ENCODE data around the gene SDS. TPM values are rescaled to one million over a fixed set of nuclear protein-coding genes. Genes with fewer than 3 reads are reported as not detected.

Gene SDS
- total and polyA plus RNA-seq, 2 of the 13 experiments (the other 11 are each of a cell fraction or from before 2014, with no cell fraction given): not detected

DNA sequence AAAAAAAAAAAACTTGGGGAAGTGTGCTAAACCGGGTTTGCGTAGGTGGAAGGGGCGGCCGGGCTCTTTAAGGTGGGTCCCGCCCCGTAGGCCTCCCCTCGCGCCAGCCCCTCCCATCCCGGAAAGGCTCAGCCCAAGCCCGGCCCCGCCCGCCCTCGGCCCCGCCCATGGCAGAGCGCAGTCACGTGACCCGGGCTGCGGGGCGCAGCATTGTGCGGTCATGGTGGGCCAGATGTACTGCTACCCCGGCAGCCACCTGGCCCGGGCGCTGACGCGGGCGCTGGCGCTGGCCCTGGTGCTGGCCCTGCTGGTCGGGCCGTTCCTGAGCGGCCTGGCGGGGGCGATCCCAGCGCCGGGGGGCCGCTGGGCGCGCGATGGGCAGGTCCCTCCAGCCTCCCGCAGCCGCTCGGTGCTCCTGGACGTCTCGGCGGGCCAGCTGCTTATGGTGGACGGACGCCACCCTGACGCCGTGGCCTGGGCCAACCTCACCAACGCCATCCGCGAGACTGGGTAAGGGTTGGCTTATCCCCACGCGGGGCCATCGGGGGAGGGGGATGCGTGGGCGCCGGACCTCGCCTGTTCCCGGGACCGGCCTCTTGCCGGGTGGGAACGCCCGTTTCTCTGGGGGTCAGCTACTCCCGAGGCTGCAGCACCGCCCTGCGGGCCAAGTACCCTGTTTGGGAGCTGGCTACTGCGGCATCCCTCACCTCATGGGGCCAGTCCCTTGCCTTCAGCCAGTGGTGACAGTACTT lies 45.1 kb downstream of the SDS start, which contains the start of gene PLBD2 (continued):
- TF ChIP-seq, protein P1, sequence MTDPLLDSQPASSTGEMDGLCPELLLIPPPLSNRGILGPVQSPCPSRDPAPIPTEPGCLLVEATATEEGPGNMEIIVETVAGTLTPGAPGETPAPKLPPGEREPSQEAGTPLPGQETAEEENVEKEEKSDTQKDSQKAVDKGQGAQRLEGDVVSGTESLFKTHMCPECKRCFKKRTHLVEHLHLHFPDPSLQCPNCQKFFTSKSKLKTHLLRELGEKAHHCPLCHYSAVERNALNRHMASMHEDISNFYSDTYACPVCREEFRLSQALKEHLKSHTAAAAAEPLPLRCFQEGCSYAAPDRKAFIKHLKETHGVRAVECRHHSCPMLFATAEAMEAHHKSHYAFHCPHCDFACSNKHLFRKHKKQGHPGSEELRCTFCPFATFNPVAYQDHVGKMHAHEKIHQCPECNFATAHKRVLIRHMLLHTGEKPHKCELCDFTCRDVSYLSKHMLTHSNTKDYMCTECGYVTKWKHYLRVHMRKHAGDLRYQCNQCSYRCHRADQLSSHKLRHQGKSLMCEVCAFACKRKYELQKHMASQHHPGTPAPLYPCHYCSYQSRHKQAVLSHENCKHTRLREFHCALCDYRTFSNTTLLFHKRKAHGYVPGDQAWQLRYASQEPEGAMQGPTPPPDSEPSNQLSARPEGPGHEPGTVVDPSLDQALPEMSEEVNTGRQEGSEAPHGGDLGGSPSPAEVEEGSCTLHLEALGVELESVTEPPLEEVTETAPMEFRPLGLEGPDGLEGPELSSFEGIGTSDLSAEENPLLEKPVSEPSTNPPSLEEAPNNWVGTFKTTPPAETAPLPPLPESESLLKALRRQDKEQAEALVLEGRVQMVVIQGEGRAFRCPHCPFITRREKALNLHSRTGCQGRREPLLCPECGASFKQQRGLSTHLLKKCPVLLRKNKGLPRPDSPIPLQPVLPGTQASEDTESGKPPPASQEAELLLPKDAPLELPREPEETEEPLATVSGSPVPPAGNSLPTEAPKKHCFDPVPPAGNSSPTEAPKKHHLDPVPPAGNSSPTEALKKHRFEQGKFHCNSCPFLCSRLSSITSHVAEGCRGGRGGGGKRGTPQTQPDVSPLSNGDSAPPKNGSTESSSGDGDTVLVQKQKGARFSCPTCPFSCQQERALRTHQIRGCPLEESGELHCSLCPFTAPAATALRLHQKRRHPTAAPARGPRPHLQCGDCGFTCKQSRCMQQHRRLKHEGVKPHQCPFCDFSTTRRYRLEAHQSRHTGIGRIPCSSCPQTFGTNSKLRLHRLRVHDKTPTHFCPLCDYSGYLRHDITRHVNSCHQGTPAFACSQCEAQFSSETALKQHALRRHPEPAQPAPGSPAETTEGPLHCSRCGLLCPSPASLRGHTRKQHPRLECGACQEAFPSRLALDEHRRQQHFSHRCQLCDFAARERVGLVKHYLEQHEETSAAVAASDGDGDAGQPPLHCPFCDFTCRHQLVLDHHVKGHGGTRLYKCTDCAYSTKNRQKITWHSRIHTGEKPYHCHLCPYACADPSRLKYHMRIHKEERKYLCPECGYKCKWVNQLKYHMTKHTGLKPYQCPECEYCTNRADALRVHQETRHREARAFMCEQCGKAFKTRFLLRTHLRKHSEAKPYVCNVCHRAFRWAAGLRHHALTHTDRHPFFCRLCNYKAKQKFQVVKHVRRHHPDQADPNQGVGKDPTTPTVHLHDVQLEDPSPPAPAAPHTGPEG (CRISPR knock-in tag; IDR thresholded peaks at IDR 0.05): no peak; the same call in 1 of the 2 replicates
- no peak for TF ChIP-seq ZNF737 (CRISPR knock-in tag; IDR thresholded peaks at IDR 0.05; ENCODE audit: borderline replicate concordance)
- no peak for TF ChIP-seq RNF2 (conservative IDR thresholded peaks at IDR 0.05; ENCODE audit: low read depth)
- no peak for TF ChIP-seq ZNF124 (CRISPR knock-in tag; IDR thresholded peaks at IDR 0.05)
- TF ChIP-seq, protein P2, sequence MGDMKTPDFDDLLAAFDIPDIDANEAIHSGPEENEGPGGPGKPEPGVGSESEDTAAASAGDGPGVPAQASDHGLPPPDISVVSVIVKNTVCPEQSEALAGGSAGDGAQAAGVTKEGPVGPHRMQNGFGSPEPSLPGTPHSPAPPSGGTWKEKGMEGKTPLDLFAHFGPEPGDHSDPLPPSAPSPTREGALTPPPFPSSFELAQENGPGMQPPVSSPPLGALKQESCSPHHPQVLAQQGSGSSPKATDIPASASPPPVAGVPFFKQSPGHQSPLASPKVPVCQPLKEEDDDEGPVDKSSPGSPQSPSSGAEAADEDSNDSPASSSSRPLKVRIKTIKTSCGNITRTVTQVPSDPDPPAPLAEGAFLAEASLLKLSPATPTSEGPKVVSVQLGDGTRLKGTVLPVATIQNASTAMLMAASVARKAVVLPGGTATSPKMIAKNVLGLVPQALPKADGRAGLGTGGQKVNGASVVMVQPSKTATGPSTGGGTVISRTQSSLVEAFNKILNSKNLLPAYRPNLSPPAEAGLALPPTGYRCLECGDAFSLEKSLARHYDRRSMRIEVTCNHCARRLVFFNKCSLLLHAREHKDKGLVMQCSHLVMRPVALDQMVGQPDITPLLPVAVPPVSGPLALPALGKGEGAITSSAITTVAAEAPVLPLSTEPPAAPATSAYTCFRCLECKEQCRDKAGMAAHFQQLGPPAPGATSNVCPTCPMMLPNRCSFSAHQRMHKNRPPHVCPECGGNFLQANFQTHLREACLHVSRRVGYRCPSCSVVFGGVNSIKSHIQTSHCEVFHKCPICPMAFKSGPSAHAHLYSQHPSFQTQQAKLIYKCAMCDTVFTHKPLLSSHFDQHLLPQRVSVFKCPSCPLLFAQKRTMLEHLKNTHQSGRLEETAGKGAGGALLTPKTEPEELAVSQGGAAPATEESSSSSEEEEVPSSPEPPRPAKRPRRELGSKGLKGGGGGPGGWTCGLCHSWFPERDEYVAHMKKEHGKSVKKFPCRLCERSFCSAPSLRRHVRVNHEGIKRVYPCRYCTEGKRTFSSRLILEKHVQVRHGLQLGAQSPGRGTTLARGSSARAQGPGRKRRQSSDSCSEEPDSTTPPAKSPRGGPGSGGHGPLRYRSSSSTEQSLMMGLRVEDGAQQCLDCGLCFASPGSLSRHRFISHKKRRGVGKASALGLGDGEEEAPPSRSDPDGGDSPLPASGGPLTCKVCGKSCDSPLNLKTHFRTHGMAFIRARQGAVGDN (CRISPR knock-in tag; IDR thresholded peaks at IDR 0.05): peak; percentile 76
- peak; percentile 64 for TF ChIP-seq TAF1 (CRISPR knock-in tag; IDR thresholded peaks at IDR 0.05)
- peak; percentile 57 to 84; a peak in 3 of 4 replicates for TF ChIP-seq POLR2A (IDR thresholded peaks at IDR 0.05; ENCODE audit: insufficient read depth in 1 of 2, low read depth in 2 of 2, low read length in 2 of 2)
- no peak for TF ChIP-seq ZKSCAN1 (IDR thresholded peaks at IDR 0.05; ENCODE audit: low read length)
- 0 out of 2 replicates have a peak, but pooled peaks have one; percentile 56 for TF ChIP-seq KAT8 (CRISPR knock-in tag; IDR thresholded peaks at IDR 0.05)
- TF ChIP-seq, protein P3, sequence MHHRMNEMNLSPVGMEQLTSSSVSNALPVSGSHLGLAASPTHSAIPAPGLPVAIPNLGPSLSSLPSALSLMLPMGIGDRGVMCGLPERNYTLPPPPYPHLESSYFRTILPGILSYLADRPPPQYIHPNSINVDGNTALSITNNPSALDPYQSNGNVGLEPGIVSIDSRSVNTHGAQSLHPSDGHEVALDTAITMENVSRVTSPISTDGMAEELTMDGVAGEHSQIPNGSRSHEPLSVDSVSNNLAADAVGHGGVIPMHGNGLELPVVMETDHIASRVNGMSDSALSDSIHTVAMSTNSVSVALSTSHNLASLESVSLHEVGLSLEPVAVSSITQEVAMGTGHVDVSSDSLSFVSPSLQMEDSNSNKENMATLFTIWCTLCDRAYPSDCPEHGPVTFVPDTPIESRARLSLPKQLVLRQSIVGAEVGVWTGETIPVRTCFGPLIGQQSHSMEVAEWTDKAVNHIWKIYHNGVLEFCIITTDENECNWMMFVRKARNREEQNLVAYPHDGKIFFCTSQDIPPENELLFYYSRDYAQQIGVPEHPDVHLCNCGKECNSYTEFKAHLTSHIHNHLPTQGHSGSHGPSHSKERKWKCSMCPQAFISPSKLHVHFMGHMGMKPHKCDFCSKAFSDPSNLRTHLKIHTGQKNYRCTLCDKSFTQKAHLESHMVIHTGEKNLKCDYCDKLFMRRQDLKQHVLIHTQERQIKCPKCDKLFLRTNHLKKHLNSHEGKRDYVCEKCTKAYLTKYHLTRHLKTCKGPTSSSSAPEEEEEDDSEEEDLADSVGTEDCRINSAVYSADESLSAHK (CRISPR knock-in tag; IDR thresholded peaks at IDR 0.05; ENCODE audit: borderline replicate concordance): no peak
- TF ChIP-seq ZNF562 (CRISPR knock-in tag; IDR thresholded peaks at IDR 0.05; ENCODE audit: borderline replicate concordance): no peak
- TF ChIP-seq ZBTB42 (CRISPR knock-in tag; IDR thresholded peaks at IDR 0.05): 0 out of 2 replicates have a peak, but pooled peaks have one; percentile 34
